ENCODE measurements around the gene RASSF3.
A peak's percentile ranks its signal among the peaks of the same experiment; 100 is the strongest.

Gene RASSF3

DNA sequence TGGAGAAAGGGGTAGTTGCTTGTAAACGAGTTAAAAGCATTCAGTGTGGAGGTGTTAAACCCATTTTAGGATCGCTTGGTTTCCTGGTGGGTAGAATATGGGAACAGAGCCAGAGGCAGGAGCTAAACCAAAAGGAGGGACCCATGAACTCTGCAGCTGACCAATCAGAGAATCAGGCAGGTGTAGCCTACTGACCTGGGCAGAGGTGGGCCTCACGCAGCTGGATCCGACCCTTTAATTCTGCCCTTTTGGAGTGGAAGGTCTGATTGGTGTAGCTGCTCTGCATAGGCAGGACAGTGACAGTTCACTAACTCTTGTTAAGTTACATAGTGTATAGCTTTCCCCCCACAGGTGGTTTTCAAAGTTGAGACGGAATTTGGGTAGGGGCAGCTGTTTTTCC lies 85.3 kb downstream of the RASSF3 start:
- H3K4me1 ChIP-seq, result peaks cover 0 to 71% (median 15%) of the 10 kb centered on the region in 4 donors
- H3K4me3 ChIP-seq, result no peak overlapping the region
- DNase-seq, result peak in 1 of 2 donors; percentile 32
- TF ChIP-seq, protein P1, sequence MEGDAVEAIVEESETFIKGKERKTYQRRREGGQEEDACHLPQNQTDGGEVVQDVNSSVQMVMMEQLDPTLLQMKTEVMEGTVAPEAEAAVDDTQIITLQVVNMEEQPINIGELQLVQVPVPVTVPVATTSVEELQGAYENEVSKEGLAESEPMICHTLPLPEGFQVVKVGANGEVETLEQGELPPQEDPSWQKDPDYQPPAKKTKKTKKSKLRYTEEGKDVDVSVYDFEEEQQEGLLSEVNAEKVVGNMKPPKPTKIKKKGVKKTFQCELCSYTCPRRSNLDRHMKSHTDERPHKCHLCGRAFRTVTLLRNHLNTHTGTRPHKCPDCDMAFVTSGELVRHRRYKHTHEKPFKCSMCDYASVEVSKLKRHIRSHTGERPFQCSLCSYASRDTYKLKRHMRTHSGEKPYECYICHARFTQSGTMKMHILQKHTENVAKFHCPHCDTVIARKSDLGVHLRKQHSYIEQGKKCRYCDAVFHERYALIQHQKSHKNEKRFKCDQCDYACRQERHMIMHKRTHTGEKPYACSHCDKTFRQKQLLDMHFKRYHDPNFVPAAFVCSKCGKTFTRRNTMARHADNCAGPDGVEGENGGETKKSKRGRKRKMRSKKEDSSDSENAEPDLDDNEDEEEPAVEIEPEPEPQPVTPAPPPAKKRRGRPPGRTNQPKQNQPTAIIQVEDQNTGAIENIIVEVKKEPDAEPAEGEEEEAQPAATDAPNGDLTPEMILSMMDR (IDR thresholded peaks at IDR 0.05), result no peak
- no peaks in the 10 kb centered on the region for H3K27me3 ChIP-seq
- intact Hi-C loops (cut with DNase I; ENCODE audit: low total_unique reads), result loop anchor here (2.0 to 5.0 kb wide), 2 partner anchors 83 to 145 kb away; partner anchors contain the start of gene RASSF3
- peaks cover 0 to 36% (median 21%) of the 10 kb centered on the region in 3 donors for H3K36me3 ChIP-seq
- no peaks in the 10 kb centered on the region for H3K9me3 ChIP-seq
- H3K27ac ChIP-seq, result peak overlapping the region; percentile 43 to 88

GRCh38 chr12:64696080-64696741 lies 85.9 kb downstream of the RASSF3 start:
- TF ChIP-seq, protein P1 (IDR thresholded peaks at IDR 0.05), result peak; percentile 31 to 47
- no peak overlapping the region for H3K4me3 ChIP-seq
- peaks cover 0 to 75% (median 17%) of the 10 kb centered on the region in 4 donors for H3K4me1 ChIP-seq
- no peaks in the 10 kb centered on the region for H3K27me3 ChIP-seq
- H3K36me3 ChIP-seq, result peaks cover 0 to 41% (median 21%) of the 10 kb centered on the region in 3 donors
- DNase-seq, result no peak
- no peaks in the 10 kb centered on the region for H3K9me3 ChIP-seq
- peak overlapping the region; percentile 43 to 88 for H3K27ac ChIP-seq
- intact Hi-C loops (cut with DNase I; ENCODE audit: low total_unique reads), result loop anchor here (5.0 kb wide), 1 partner anchor 84 kb away; the partner anchor contains the start of gene RASSF3

- peaks cover 0 to 49% (median 15%) of the 10 kb centered on the region in 4 donors for H3K4me1 ChIP-seq
- intact Hi-C loops (cut with DNase I; ENCODE audit: low total_unique reads), result loop anchor here (5.0 kb wide), 1 partner anchor 87 kb away; the partner anchor contains the start of gene RASSF3
- H3K27me3 ChIP-seq, result no peaks in the 10 kb centered on the region
- no peak overlapping the region for H3K4me3 ChIP-seq
- peaks cover 0 to 26% (median 23%) of the 10 kb centered on the region in 3 donors for H3K36me3 ChIP-seq
- no peaks in the 10 kb centered on the region for H3K9me3 ChIP-seq
- DNase-seq, result peak in 1 of 2 donors; percentile 62
- no peak overlapping the region for H3K27ac ChIP-seq
- TF ChIP-seq, protein P1 (IDR thresholded peaks at IDR 0.05), result no peak
Observed at GRCh38 chr12:64699504-64700115, 89.3 kb downstream of the RASSF3 start.

DNA sequence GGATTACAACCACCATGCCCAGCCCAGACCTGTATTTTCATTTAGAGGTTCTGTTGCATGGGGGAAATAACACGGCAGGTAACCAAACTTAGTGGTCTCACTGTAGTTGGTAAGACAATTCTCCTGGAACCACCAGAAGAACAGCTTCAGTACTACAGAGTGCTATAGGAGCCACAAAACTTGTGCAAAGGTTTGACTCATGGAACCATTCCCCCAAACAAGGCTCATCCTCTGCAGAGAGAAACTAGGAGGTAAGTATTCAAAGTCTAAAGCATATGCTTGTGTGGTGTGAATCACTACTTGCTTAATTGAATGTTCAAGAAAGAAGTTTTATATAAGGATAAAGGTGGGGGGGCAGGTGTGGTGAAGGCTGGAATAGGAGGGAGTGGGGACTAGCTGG lies 90.2 kb downstream of the RASSF3 start:
- Histone ChIP-seq H3K9me3 (no peaks in the 10 kb centered on the region), H3K27me3 (no peaks in the 10 kb centered on the region), H3K27ac (peak overlapping the region in 1 of 2 donors; percentile 23), H3K4me1 (peaks cover 0 to 40% (median 12%) of the 10 kb centered on the region in 4 donors), H3K4me3 (no peak overlapping the region), H3K36me3 (peaks cover 0 to 21% (median 18%) of the 10 kb centered on the region in 3 donors)
- TF ChIP-seq, protein P1 (IDR thresholded peaks at IDR 0.05), result no peak
- intact Hi-C loops (cut with DNase I; ENCODE audit: low total_unique reads), result no loop called here
- no peak for DNase-seq

DNA sequence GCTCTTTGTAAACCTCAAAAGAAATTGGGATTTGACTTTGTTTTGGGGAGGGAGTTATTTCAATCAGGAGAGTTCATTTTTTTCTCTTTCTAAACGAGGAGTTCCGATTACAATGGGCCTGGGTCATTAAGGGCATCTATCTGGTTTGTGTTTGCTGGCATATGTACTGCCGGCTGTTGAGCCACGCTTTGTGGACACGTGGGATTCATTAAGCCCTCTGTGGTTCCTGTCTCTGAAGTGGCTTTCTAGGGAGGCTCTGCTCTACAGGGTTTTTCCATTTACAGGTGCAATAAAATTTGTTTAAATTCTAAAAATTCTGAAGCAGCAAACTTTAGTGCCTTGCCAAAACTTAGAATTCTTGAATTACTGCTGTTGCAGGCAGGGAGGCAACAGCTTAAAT lies 91.0 kb downstream of the RASSF3 start:
- Histone ChIP-seq H3K36me3 (peaks cover 0 to 21% (median 18%) of the 10 kb centered on the region in 3 donors), H3K4me1 (peaks cover 0 to 32% (median 8%) of the 10 kb centered on the region in 4 donors), H3K27ac (peak overlapping the region; percentile 15 to 23), H3K4me3 (no peak overlapping the region), H3K27me3 (no peaks in the 10 kb centered on the region), H3K9me3 (no peaks in the 10 kb centered on the region)
- peak in 1 of 2 donors; percentile 32 for DNase-seq
- intact Hi-C loops (cut with DNase I; ENCODE audit: low total_unique reads), result no loop called here
- TF ChIP-seq, protein P1 (IDR thresholded peaks at IDR 0.05), result no peak

Measured in tibial artery (tissue), 4 donors.